ENCODE results near the gene BACH1. TPM values are rescaled to one million over a fixed set of nuclear protein-coding genes. Genes with fewer than 3 reads are reported as not detected.

The BACH1 gene
- polyA plus RNA-seq, 1 of the 3 experiments (the other 2 are of a cell fraction) = 18.1 TPM

GRCh38 chr21:29394051-29394450 is 95.3 kb downstream of the BACH1 start:
- DNase-seq = no peak
- H3K79me2 ChIP-seq (ENCODE audit: insufficient read depth) = no peaks in the 10 kb centered on the region
- H4K20me1 ChIP-seq (ENCODE audit: insufficient read depth) = no peaks in the 10 kb centered on the region
- 89% methylated on average over 2 of the region's 2 CpGs for WGBS (ENCODE audit: low lambda C conversion rate)
- H3K27ac ChIP-seq (ENCODE audit: low read depth in 2 of 2, low read length in 1 of 2) = no peak overlapping the region
- H3K4me1 ChIP-seq (ENCODE audit: control insufficient read depth in 1 of 2, insufficient read depth in 2 of 2, low read depth in 1 of 2, low read length in 1 of 2) = no peaks in the 10 kb centered on the region
- 0 out of 2 replicates have a peak, but pooled peaks cover 5% of the 10 kb centered on the region for H3K9me3 ChIP-seq
- no peak overlapping the region for H3K4me3 ChIP-seq (ENCODE audit: low read depth in 2 of 2, low read length in 1 of 2)
- no peaks in the 10 kb centered on the region for H3K27me3 ChIP-seq (ENCODE audit: insufficient read depth)
- H3K36me3 ChIP-seq (replicated peaks in 1 of 2; ENCODE audit: control insufficient read depth in 1 of 2, insufficient read depth in 2 of 2, low read length in 1 of 2) = peaks cover 0 to 13% of the 10 kb centered on the region in 2 experiments
- TF ChIP-seq GATA2 (CRISPR knock-in tag; IDR thresholded peaks at IDR 0.05) (no peak), JUND (IDR thresholded peaks at IDR 0.05) (no peak), TAF1 (IDR thresholded peaks at IDR 0.05; ENCODE audit: borderline replicate concordance, low read depth, low read length) (no peak), CTCF (IDR thresholded peaks at IDR 0.05) (no peak), POLR2AphosphoS5 (IDR thresholded peaks at IDR 0.05; ENCODE audit: low read depth, low read length) (no peak), ZBTB33 (IDR thresholded peaks at IDR 0.05; ENCODE audit: borderline replicate concordance, low read depth) (no peak), USF1 (IDR thresholded peaks at IDR 0.05; ENCODE audit: borderline replicate concordance, low read depth) (no peak), MAX (IDR thresholded peaks at IDR 0.05; ENCODE audit: low read depth) (no peak), YY1 (IDR thresholded peaks at IDR 0.05; ENCODE audit: low read depth) (no peak), IRF3 (IDR thresholded peaks at IDR 0.05; ENCODE audit: low read depth, low read length) (no peak), FOXJ3 (CRISPR knock-in tag; IDR thresholded peaks at IDR 0.05) (no peak), NFIC (IDR thresholded peaks at IDR 0.05; ENCODE audit: borderline replicate concordance) (no peak), RFX5 (IDR thresholded peaks at IDR 0.05; ENCODE audit: low read length) (no peak), GABPA (IDR thresholded peaks at IDR 0.05; ENCODE audit: low read depth) (no peak), NRF1 (IDR thresholded peaks at IDR 0.05; ENCODE audit: low read depth, low read length) (no peak)
- ChIA-PET POLR2A (no interaction called here), CTCF (interaction anchor here (0.9 to 1.3 kb wide), 5 partner anchors 8 to 305 kb away, joined by 3 read pairs; no protein-coding TSS in a partner anchor)
- no peaks in the 10 kb centered on the region for H3F3A ChIP-seq (replicated peaks; ENCODE audit: insufficient read depth)
- no peak overlapping the region for H3K4me2 ChIP-seq
- no peaks in the 10 kb centered on the region for H3K9me2 ChIP-seq
- H2AFZ ChIP-seq (ENCODE audit: low read depth) = no peak overlapping the region
- H3K9ac ChIP-seq = no peak overlapping the region

Other genes with a start within 250 kb of the BACH1 start
- gene CCT8, start 225.3 kb upstream of the BACH1 start, polyA plus RNA-seq (2012; rRNA removed) = 102 and 105 TPM in 2 replicates
- 2.3 and 5.2 TPM in 2 replicates for gene MAP3K7CL, start 168.3 kb upstream of the BACH1 start, polyA plus RNA-seq (2012; rRNA removed)